K562 (cell line): ENCODE measurements around the gene NDRG4. TPM values are rescaled to one million over a fixed set of nuclear protein-coding genes. Genes with fewer than 3 reads are reported as not detected.

Experiments used
- CBFB ChIP-seq: sonication (generic); formaldehyde crosslinking; IDR thresholded peaks from 2 replicates; pipeline ENCODE4 v1.4.0; 2020; ENCODE audit warnings: mild to moderate bottlenecking, missing genetic modification reagents
- CBX8 ChIP-seq: fragments of 200-600 bp; sonication (generic); IDR thresholded peaks from 2 replicates; pipeline ENCODE4 v1.6.1; 2012; ENCODE audit warnings: borderline replicate concordance, mixed run types, low read depth, mild to moderate bottlenecking, moderate library complexity, mixed read lengths, low read length, control low read depth, inconsistent platforms; ENCODE audit not compliant: poor library complexity, severe bottlenecking; ENCODE audit errors: extremely low read depth
- FOXK2 ChIP-seq, 2 experiments: fragments of 450-650 bp; IDR thresholded peaks in 1 of 2; conservative IDR thresholded peaks in 1 of 2; 2 replicates each; pipeline ENCODE4 v1.6.1; 2016; ENCODE audit warnings: low read depth in 2 of 2, mild to moderate bottlenecking in 1 of 2
- MAX ChIP-seq: sonication (generic); formaldehyde crosslinking; IDR thresholded peaks from 2 replicates; pipeline ENCODE4 v1.9.0; 2022; ENCODE audit warnings: mild to moderate bottlenecking, missing genetic modification reagents
- MTA1 ChIP-seq: fragments of 450-650 bp; IDR thresholded peaks from 2 replicates; pipeline ENCODE4 v1.6.1; 2017; ENCODE audit warnings: borderline replicate concordance
- PHB ChIP-seq: fragments of 250-450 bp; sonication (Bioruptor Pico); IDR thresholded peaks from 2 replicates; pipeline ENCODE4 v1.5.0; 2021
- PREB ChIP-seq: sonication (generic); formaldehyde crosslinking; IDR thresholded peaks from 2 replicates; pipeline ENCODE4 v1.8.1; 2023; ENCODE audit warnings: mild to moderate bottlenecking, missing genetic modification reagents
- ZBTB9 ChIP-seq: fragments of 450-650 bp; formaldehyde crosslinking; IDR thresholded peaks from 2 replicates; pipeline ENCODE4 v1.4.0; 2020; ENCODE audit warnings: mild to moderate bottlenecking, moderate library complexity
- ZNF217 ChIP-seq: sonication (generic); formaldehyde crosslinking; IDR thresholded peaks from 2 replicates; pipeline ENCODE4 v1.8.0; 2022; ENCODE audit warnings: mild to moderate bottlenecking, missing genetic modification reagents
- polyA plus RNA-seq, 8 experiments: library from polyadenylated mRNA; depleted of rRNA in 4 of 8; stranded (reverse) in 5 of 8; unstranded in 3 of 8; fragments of >200 nt; fragmentation: Nextera tagmentation in 2 of 8; fragmentation: Illumina TruSeq in 1 of 8; extraction: Ambion mirVana in 2 of 8; extraction: Trizol in 1 of 8; gene quantifications; 2 replicates each; pipeline versions ENCODE4 v1.2.1 to v1.2.3, GENCODE V29; 2011 to 2014; ENCODE audit warnings: inconsistent platforms in 1 of 8, missing spikeins in 1 of 8
- total RNA-seq, 7 experiments: library from RNA; depleted of rRNA in 6 of 7; stranded (reverse); fragments of >200 nt in 6 of 7; fragmentation: Illumina TruSeq in 2 of 7; extraction: Trizol in 2 of 7; gene quantifications; 2 replicates each; pipeline versions ENCODE4 v1.2.1 to v1.2.3, GENCODE V29; 2011 to 2021; ENCODE audit warnings: low replicate concordance in 1 of 7
- TF ChIP-seq, protein P1 (sequence below): fragments of 450-650 bp; IDR thresholded peaks from 2 replicates; pipeline ENCODE4 v1.6.1; 2016; ENCODE audit warnings: mild to moderate bottlenecking
- TF ChIP-seq, protein P2 (sequence below): fragments of 250-450 bp; sonication (Bioruptor Pico); IDR thresholded peaks from 2 replicates; pipeline ENCODE4 v1.8.0; 2022; ENCODE audit warnings: inconsistent platforms, mild to moderate bottlenecking, moderate library complexity, borderline replicate concordance
- TF ChIP-seq, protein P3 (sequence below): fragments of 450-650 bp; IDR thresholded peaks from 2 replicates; pipeline ENCODE4 v1.6.1; 2016; ENCODE audit warnings: borderline replicate concordance

The NDRG4 gene
- total and polyA plus RNA-seq, 9 of the 15 experiments (the other 6 are each of a cell fraction or from before 2014, with no cell fraction given) = 0.06 to 0.95 (median 0.28) TPM

DNA sequence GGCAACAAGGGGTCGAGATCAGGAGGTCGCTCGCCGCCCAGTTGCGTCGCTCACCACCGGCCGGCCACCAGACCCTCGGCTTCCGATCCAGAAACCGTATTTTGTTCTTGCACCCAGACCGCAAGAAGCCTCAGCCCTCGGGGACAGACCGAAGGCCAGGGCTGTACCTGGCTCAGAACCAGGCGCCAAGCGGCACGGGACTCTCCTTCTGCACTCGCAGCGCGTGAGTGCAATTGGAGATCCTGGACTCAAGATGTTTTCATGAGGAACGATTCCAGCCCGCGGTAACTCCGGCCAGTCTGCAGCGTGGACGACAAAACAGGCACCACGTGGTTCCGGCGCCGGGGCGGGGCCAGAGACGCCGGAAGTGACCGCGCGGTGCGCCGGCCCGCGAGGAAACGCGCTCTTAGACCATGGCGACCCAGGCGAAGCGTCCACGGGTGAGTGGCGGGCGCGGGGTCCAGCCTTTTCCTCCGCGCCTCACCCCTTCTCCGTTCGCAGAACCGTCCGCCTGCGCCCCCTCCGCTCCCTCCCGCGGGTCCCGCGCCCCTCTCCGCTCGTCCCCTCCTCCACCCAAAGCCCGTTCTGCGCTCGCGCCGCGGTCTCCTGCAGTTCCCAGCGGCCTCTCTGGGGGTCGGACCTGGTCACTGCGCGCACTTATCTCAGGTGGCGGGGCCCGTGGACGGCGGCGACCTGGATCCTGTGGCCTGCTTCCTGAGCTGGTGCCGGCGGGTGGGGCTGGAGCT lies 15.4 kb downstream of the NDRG4 start, which contains the start of gene SETD6 (continued):
- TF ChIP-seq, protein P1, sequence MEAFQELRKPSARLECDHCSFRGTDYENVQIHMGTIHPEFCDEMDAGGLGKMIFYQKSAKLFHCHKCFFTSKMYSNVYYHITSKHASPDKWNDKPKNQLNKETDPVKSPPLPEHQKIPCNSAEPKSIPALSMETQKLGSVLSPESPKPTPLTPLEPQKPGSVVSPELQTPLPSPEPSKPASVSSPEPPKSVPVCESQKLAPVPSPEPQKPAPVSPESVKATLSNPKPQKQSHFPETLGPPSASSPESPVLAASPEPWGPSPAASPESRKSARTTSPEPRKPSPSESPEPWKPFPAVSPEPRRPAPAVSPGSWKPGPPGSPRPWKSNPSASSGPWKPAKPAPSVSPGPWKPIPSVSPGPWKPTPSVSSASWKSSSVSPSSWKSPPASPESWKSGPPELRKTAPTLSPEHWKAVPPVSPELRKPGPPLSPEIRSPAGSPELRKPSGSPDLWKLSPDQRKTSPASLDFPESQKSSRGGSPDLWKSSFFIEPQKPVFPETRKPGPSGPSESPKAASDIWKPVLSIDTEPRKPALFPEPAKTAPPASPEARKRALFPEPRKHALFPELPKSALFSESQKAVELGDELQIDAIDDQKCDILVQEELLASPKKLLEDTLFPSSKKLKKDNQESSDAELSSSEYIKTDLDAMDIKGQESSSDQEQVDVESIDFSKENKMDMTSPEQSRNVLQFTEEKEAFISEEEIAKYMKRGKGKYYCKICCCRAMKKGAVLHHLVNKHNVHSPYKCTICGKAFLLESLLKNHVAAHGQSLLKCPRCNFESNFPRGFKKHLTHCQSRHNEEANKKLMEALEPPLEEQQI = no peak
- TF ChIP-seq, protein P2, sequence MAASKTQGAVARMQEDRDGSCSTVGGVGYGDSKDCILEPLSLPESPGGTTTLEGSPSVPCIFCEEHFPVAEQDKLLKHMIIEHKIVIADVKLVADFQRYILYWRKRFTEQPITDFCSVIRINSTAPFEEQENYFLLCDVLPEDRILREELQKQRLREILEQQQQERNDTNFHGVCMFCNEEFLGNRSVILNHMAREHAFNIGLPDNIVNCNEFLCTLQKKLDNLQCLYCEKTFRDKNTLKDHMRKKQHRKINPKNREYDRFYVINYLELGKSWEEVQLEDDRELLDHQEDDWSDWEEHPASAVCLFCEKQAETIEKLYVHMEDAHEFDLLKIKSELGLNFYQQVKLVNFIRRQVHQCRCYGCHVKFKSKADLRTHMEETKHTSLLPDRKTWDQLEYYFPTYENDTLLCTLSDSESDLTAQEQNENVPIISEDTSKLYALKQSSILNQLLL = no peak
- peak; percentile 97 to 98 for TF ChIP-seq FOXK2 (conservative IDR thresholded peaks at IDR 0.05 in 1 of 2, IDR thresholded peaks at IDR 0.05 in 1 of 2; ENCODE audit: low read depth in 2 of 2)
- TF ChIP-seq, protein P3, sequence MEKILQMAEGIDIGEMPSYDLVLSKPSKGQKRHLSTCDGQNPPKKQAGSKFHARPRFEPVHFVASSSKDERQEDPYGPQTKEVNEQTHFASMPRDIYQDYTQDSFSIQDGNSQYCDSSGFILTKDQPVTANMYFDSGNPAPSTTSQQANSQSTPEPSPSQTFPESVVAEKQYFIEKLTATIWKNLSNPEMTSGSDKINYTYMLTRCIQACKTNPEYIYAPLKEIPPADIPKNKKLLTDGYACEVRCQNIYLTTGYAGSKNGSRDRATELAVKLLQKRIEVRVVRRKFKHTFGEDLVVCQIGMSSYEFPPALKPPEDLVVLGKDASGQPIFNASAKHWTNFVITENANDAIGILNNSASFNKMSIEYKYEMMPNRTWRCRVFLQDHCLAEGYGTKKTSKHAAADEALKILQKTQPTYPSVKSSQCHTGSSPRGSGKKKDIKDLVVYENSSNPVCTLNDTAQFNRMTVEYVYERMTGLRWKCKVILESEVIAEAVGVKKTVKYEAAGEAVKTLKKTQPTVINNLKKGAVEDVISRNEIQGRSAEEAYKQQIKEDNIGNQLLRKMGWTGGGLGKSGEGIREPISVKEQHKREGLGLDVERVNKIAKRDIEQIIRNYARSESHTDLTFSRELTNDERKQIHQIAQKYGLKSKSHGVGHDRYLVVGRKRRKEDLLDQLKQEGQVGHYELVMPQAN = peak; percentile 98
- no peak for TF ChIP-seq PHB
- peak; percentile 98 for TF ChIP-seq MAX (CRISPR knock-in tag)
- 0 out of 2 replicates have a peak, but pooled peaks have one; percentile 71 for TF ChIP-seq ZBTB9 (CRISPR knock-in tag)
- peak; percentile 62; the same call in 1 of the 2 replicates for TF ChIP-seq MTA1
- TF ChIP-seq PREB = no peak
- TF ChIP-seq CBX8 = no peak
- TF ChIP-seq ZNF217 (CRISPR knock-in tag) = no peak
- TF ChIP-seq CBFB = peak; percentile 93
